ENCODE results near the gene GADD45G.

GADD45G gene

DNA sequence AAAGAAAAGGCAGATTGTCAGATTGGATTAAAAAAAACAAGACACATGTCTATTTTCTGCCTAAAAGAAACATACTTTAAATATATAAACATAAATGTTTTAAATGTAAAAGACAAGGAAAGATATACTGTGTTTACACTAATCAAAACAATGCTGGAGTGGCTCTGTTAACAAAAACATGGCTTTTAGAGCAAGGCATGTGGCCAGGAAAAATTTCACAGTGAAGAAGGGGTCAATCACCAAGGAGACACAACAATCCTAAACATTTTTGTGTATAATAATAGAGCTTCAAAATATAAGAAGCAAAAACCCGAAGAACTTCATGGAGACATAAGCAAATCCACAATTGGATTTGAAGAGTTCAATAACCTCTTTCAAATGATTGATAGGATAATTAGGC, 18.5 kb upstream of the GADD45G start:
- H3K4me3 ChIP-seq (ENCODE audit: low read depth, low read length), result no peak overlapping the region
- TF ChIP-seq, protein P1, sequence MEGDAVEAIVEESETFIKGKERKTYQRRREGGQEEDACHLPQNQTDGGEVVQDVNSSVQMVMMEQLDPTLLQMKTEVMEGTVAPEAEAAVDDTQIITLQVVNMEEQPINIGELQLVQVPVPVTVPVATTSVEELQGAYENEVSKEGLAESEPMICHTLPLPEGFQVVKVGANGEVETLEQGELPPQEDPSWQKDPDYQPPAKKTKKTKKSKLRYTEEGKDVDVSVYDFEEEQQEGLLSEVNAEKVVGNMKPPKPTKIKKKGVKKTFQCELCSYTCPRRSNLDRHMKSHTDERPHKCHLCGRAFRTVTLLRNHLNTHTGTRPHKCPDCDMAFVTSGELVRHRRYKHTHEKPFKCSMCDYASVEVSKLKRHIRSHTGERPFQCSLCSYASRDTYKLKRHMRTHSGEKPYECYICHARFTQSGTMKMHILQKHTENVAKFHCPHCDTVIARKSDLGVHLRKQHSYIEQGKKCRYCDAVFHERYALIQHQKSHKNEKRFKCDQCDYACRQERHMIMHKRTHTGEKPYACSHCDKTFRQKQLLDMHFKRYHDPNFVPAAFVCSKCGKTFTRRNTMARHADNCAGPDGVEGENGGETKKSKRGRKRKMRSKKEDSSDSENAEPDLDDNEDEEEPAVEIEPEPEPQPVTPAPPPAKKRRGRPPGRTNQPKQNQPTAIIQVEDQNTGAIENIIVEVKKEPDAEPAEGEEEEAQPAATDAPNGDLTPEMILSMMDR (IDR thresholded peaks at IDR 0.05; ENCODE audit: low read depth, low read length), result no peak

DNA sequence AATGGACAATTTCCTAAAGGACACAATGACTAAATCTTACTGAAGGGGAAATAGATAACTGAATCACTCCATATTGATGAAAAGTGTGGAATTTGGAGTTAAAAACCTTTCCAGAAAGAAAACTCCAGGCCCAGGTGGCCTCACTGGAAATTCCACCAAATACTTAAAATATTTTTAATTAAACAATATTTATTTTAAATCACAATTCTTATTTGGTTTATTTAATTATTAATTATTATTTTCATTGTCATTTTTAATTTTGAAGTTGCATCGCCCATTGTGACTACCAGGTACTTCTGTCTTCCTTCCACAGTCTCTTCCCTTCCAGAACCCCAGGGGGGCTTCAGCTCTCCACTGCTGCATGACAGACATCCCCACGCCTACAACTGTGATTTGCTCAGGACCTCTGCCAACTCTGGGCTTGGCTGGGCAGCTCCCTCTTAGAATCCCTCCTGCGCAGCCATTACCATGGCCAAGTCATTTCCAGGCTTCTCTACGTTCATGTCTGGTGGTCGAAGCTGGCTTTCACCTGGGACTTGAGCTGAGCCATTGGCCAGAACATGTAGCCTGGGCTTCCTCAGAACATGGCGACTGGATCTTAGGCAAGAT, 16.4 kb upstream of the GADD45G start:
- TF ChIP-seq, protein P1 (IDR thresholded peaks at IDR 0.05; ENCODE audit: low read depth, low read length), result no peak
- no peak overlapping the region for H3K4me3 ChIP-seq (ENCODE audit: low read depth, low read length)

DNA sequence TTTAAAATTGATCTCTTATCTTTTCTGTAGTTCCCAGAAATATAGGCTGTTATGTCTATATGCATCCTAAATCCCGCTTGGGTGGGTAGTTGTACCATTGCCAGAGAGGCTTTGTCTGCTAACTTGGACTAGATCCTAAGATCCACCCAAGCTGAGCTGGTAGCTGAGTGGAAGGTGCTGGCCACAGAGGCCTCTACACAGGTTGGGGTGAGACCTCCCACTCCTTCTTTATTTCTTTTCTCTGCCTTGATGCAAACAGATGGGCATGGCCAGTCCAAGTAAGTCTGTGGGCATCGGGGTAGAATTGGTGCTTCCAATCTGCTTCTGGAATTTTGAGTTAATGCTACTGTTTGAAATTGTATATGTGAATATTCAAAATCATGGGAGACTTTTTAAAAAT, 14.4 kb upstream of the GADD45G start:
- no peak overlapping the region for H3K4me3 ChIP-seq (ENCODE audit: low read depth, low read length)
- TF ChIP-seq, protein P1 (IDR thresholded peaks at IDR 0.05; ENCODE audit: low read depth, low read length), result no peak

DNA sequence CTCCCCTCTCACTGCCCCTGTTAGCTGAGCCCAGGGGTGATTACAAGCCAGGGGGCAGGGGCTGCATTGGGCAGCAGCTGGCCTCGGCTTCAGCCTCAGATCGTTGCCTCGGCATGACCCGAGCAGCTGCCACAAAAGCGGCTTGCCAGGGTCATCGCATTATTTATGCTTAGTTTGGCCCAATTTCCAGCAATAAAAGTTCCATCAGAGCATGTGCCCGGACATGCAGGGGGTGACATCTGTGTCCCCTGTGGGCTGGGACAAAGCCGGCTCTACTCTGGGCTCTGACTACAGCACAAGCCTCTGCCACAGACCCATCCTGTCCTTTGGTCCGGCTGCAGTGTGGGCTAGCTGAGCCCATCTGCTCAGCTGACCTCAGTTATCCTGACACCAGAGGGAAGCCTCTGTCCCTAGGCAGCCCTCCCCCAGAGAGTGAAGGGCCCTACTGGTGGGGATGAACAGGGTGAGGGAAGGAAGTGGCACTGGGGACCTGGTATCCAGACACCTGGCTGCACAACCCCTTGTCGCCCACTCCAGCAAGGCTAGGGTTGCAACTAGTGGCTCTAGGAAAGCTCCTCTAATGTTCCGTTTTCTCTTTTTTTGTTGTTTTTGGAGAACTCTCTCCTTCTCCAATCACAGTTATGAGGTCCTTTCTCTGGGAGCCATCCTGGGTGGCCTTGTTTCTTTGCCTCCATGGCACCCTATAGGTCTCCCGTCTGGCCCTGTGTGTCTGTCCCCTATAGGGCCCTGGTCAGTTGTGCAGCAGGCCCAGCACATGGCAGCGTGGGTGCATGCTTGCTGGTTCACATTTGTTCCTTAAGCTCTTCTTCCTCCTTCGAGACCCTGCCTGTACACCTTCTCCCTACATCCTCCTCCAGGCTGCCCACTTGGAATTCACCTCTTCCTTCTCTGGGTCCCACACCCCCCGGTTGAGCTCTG, 13.3 kb upstream of the GADD45G start:
- no peak overlapping the region for H3K4me3 ChIP-seq (ENCODE audit: low read depth, low read length)
- TF ChIP-seq, protein P1 (IDR thresholded peaks at IDR 0.05; ENCODE audit: low read depth, low read length), result no peak

DNA sequence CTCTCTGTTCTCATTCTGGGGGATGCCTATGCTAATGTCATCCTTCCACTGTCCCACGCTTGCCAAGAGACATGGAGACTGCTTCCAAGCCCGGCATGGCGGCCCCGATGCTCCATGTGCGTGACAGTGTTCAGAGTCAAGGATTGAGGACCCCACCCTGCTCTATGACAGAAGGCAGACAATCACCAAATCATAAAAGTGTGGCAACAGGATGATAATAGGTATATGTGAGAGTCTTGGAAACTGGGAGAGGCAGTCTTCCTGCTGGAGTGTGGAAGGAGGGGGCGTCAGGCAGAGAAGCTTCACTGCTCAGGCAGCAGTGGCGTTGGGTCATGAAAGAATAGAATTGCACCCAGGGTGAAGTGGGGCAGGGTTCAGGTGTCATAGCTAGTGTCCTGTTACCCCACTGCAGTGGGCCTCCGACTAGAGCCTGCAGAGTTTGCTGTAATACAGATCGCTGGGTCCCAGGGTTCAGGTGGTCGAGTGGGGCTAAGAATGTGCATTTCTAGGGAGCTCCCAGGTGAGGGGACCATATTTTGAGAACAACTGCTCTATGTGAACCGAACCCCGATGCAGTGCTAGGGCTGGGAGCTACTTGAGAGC, 12.5 kb upstream of the GADD45G start:
- TF ChIP-seq, protein P1 (IDR thresholded peaks at IDR 0.05; ENCODE audit: low read depth, low read length), result no peak
- no peak overlapping the region for H3K4me3 ChIP-seq (ENCODE audit: low read depth, low read length)

DNA sequence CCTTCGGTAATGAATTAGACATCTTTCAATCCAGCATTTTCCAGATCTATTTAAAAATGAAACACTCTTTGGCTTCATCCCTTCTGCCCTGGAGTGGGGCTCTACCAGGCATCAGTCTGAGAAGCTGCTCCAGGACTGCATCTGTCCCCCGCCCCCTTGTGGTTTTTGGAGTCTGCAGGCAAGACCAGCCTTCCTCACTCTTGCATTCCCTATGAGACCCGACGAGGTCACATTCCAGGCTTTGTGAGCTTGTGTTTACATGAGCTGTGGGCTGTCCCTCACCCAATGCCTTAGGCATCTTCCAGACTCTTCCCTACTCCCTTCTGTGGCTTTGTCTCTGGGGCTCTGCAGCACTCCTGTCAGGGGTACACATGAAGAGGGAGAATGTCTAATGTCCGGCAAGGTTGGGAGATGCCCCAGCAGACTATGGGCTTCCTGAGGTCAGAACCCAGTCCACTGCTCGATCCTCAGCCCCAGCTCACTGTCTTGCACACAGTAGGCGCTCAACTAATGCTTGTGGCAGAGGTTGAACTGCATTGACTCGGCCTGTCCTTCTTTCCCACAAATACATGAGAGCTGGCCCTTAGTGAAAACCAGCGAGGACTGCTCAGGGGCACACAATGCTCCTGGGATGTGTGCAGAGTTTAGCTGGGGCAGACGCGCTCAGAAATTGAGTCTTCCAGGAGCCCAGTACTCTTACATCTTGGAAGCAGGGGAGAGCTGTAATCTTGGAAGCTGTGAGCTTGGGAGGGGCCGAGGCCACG, 11.7 kb upstream of the GADD45G start:
- no peak overlapping the region for H3K4me3 ChIP-seq (ENCODE audit: low read depth, low read length)
- TF ChIP-seq, protein P1 (IDR thresholded peaks at IDR 0.05; ENCODE audit: low read depth, low read length), result no peak

Data from WI38 (cell line).